ENCODE results near the gene TAS2R14.

The TAS2R14 gene, protein sequence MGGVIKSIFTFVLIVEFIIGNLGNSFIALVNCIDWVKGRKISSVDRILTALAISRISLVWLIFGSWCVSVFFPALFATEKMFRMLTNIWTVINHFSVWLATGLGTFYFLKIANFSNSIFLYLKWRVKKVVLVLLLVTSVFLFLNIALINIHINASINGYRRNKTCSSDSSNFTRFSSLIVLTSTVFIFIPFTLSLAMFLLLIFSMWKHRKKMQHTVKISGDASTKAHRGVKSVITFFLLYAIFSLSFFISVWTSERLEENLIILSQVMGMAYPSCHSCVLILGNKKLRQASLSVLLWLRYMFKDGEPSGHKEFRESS

DNA sequence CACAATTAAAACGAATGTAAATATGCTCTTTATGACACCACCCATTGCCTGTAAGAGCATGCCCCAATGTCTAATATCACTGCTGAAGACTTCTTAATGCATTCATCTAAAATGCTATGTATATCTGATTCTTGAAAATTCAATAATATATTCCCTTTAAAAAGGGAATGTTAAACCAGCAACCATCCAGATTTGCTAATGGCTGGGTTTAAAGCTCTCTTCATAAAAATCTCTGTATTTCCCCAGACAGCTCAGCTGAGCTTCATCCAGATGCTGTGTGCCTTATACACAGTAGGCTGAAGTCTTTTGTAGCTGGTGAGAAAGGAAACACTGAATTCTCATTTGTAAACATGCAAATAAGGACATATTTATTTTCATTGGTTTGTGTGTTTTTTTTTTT lies at the start of gene TAS2R14:
TSS of gene TAS2R14 (minus strand) at position 101 of the 400 bp plus-strand sequence. CDS start at position 45, 56 bp downstream.
- DNase-seq (ENCODE audit: low read depth): no peak

DNA sequence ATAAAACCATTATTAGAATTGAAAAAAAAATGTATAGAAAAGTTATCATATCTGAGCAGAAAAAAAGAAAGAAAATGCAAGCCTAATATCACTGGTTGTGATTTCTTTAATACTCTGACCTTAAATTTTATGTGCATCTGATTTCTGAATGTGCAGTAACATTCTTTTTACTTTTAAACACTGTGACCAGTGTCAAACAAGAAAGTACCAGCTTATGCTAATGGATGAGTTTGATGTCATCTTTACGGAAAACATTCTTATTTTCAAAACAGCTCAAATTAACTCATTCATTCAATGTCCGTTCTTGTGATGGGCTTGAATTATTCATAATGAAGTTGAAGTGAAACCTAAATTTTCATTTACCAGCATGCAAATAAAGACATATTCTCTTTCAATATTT lies 47.7 kb upstream of the TAS2R14 start, which contains the start of gene TAS2R50:
TSS of gene TAS2R50 (minus strand) at position 101 of the 400 bp plus-strand sequence. CDS start at position 49, 52 bp downstream.
- DNase-seq (ENCODE audit: low read depth): no peak

DNA sequence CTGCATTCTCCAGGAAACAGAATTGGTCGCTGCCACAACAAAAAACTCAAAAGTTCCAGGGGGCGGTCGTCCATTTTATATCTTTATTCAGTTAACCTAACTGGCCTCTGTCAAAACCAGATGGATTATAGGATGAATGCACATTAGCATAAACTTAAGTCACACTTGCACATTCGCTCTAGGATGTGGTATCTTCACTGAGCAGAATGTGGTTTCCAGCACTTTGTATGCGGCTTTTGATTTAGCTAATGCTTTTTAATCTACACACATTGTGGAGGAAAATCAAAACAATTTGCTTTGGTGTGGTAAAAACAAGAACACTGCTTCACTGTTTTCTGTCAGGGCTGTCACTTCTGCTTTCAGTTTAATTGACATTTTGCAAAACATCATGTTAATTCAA lies 43.2 kb upstream of the TAS2R14 start:
- DNase-seq (ENCODE audit: low read depth): peak; percentile 26

DNA sequence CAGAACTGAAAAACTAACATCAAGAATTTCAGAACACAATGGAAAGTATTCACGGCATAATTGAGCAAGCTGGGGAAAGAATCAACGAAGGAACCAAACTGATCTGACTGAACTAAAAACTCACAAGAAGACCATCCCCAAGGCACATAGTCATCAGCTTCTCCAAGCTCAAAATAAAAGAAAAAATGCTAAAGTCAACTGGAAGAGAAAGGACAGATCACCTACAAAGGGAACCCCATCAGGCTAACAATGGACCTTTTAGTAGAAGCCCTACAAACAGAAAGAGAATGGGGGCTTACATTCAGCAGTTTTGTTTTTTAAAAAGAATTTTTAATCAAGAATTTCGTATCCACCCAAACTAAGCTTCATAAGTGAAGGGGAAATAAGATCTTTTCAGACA lies 35.9 kb upstream of the TAS2R14 start:
- DNase-seq (ENCODE audit: low read depth): no peak

DNA sequence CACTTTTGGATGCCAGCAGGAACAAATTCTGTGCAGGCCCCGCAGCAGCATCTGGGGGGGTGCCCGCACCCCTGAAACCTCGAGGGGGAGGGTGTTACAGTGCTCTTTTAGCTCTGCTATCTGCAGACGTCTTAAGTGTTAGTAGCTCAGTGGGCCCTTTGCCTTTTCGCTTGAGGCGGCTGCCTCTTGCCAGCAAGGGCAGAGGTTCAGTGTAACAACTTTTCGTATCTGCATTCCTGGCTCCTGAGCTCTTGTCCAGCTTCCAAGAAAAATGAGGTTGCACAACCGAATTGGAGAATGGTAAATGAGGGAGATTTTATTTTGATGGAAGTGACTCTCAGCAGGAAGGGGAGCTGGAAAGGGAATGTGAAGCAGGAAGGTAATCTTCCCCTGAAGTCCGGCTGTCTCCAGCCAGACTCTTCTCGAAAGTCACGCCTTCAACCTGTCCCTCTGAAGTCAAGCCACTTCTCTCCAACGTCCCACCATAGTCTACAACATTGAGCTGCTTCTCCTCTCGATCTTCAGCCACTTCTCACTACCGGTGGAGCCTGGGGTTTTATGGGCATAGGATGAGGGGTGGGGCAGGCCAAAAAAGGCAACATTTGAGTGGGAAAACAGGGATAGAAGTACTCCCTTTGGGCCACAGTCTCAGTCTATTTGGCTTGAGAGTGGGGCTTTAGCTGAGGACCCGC lies 29.8 kb upstream of the TAS2R14 start:
- no peak for DNase-seq (ENCODE audit: low read depth)

DNA sequence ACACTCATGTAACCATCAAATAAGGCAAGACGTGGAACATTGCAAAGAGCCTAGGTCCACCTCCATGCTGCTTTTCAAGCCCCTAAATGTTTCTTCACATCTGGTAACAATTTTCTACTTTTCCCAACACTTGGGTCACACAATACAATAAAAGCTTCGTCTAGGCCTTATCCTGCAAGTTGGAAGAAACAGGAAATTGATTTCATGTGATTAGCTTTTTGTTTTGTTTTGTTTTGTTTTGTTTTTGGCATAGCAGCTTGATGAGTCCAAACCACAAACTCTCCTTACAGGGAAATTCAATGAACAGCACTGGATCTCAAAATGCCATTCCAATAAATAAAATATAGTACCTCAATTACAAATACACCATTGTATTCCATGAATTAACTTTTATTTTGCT lies 28.3 kb upstream of the TAS2R14 start:
- DNase-seq (ENCODE audit: low read depth): no peak

DNA sequence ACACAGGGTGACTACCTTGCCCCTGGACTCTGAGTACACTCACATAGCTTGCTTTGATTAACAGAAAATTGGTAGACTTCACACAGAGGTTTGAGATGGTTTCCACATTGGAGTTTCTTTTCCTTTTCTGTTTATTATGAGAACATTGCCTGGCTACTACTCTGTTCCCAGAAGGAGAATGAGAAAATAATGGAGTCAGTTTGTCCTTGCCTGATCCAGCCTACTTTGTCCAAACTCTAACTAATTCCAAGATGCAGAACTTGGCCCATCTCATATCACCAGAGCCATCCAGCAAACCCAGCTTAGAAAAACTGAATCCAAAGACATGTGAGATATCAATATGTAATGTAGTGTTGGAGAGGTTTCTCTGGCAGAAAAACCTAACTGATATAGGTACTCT lies 27.3 kb upstream of the TAS2R14 start:
- no peak for DNase-seq (ENCODE audit: low read depth)

DNA sequence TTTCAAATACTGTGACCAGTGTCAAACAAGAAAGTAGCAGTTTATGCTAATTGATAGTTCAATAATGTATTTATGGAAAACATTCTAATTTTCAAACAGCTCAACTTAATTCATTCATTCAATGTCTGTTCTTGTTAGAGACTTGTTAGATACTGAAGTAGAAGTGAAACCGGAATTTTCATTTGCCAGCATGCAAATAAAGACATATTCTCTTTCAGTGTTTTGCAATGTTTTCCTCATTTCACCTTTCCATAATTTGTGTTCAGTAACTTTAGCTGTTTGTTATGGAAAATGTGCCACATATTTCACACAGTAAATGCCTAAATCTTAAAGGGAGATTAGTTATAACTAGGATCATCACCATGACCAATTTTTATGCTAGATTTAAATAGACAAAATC lies 26.4 kb upstream of the TAS2R14 start:
- DNase-seq (ENCODE audit: low read depth): no peak

DNA sequence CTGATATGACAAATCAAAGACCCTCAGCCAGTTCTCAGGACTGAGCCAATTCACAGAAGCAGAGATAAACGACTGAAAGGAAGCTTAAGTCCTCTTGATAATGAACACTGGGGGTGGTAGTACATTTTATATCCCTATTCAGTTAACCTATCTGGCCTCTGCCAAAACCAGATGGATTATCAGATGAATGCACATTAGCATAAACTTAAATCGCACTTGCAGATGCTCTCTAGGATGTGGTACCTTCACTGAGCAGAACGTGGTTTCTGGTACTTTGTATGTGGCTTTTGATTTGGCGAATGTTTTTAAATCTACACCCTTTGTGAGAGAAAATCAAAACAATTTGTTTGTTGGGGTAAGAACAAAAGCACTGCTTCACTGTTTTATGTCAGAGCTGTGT lies 21.1 kb upstream of the TAS2R14 start:
- DNase-seq (ENCODE audit: low read depth): no peak

DNA sequence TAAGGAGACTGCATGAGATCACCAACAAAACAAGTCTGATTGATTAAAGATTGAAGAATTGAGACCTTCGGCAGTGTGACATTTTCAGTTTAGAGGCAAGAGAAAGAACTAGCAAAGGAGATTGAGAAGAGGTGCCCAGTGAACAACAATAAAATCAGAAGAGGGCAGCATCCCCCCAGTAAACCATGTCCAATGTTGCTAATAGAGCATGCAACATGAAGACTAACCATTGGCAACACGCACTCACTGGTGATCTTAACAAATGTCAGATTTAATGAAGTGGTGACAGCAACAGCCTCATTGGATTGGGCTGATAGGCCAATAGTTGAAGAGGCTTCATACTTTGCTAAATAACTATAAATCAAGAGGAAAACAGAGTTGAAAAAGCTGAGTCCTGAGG lies 20.7 kb upstream of the TAS2R14 start:
- no peak for DNase-seq (ENCODE audit: low read depth)

DNA sequence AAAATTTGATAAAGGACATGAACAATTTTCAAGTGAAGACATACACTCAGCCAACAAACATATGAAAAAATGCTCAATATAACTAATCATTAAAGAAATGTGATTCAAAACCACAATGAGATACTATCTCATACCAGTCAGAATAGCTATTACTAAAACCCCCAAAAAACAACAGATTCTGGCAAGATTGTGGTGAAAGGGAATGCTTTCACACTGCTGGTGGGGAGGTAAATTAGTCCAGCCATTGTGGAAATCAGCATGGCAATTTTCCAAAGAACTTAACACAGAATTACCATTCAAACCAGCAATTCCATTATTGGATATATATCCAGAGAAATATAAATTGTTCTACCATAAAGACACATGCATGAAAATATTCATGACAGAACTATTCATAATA lies 18.7 kb upstream of the TAS2R14 start:
- DNase-seq (ENCODE audit: low read depth): no peak

DNA sequence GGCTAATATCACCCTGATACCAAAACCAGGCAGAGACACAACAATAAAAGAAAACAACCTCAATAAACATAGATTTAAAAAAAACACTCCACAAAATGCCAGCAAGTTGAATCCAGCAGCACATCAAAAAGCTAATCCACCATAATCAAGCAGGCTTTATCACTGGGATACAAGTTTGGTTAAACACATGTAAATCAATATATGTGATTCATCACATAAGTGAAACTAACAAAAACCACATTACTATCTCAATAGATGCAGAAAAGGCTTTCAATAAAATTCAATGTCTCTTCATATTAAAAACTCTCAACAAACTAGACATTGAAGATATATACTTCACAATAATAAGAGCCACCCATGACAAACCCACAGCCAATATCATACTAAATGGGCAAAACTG lies 17.0 kb upstream of the TAS2R14 start:
- no peak for DNase-seq (ENCODE audit: low read depth)

DNA sequence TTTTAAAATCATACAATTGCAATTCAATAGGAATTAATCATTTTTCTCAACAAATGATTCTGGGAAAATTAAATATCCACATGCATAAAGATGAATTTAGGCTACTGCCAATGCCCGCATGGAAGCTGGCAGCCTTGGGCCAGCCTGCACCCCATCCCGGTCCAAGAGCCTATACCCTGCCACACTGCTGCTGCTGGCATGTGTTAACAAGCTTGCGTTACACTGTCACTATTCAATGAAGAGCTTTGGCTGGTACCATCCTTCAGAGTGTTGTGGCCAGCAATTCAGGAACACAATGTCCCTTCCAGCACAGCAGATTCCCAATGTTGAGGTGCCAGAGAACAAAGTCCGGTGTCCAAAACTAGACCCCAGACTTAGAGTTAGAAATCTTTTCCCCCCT lies 13.6 kb upstream of the TAS2R14 start:
- DNase-seq (ENCODE audit: low read depth): no peak

DNA sequence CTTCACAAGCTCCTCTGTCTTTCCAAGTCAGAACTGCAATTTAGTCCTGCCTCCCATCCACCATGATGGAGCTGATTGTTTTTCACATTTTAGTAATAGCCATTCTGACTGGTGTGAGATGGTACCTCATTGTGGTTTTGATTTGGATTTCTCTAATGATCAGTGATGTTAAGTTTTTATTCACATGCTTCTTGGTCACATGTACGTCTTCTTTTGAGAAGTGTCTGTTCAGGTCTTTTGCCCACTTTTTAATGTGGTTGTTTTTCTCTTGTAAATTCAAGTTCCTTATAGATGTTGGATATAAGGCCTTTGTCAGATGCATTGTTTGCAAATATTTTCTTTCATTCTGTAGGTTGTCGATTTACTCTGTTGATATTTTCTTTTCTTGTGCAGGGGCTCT lies 4.1 kb upstream of the TAS2R14 start:
- no peak for DNase-seq (ENCODE audit: low read depth)

DNA sequence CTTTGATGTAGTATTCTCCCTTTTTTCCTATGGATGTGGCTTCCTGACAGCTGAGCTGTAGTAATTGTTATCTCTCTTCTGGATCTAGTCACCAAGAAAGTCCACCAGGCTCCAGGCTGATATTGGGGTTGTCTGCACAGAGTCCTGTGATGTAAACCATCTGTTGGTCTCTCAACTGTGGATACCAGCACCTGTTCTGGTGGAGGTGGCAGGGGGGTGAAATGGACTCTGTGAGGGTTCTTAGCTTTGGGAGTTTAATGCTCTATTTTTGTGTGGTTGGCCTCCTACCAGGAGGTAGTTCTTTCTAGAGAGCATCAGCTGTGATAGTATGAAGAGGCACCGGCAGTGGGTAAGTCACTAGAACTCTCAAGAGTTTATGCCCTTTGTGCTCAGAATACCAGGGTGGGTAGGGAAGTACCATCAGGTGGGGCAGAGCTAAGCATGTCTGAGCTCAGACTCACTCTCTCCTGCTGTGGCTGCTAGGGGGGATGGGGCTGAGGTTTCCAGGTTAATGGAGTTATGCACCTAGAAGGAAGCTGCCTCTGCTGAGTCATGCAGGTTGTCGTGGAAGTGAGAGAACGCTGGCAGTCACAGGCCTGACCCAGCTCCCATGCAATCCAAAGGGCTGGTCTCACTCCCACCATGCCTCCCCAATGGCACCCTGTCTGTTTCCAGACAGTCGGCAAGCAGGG lies 3.0 kb upstream of the TAS2R14 start:
- DNase-seq (ENCODE audit: low read depth): no peak

DNA sequence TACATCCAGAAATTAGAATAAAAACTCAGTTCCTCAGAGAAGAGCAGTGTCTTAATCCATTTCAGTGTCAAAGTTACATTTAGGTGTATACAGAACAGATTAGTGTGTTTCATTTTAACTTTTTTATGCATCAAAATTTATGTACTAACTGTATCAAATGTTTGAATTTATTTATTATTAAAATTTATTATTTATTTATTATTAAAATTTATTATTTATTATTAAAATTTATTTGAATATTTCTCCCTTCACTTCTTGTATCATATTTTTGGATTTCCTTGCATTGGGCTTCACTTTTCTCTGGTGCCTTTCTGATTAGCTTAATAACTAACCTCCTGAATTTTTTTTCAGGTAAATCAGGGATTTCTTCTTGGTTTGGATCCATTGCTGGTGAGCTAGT lies 2.3 kb upstream of the TAS2R14 start:
- DNase-seq (ENCODE audit: low read depth): no peak

DNA sequence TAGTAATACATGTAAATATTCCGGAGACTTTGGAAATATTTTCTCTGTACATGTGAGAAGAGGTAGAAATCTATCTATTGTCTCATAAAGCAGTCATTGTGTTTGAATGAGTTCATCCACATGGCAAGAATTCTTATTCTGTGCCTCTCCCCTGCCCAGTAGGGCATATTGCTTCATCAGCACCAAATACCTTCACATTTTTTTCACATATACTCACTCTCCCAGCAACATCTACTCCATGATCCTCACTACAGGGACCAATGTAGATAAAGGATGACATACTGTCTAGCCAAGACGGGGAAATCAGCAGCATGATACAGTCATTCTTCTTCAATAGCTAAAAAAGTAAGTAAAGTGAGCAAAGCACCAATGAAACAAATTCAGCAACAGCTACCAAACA lies 1.3 kb upstream of the TAS2R14 start:
- DNase-seq (ENCODE audit: low read depth): no peak

DNA sequence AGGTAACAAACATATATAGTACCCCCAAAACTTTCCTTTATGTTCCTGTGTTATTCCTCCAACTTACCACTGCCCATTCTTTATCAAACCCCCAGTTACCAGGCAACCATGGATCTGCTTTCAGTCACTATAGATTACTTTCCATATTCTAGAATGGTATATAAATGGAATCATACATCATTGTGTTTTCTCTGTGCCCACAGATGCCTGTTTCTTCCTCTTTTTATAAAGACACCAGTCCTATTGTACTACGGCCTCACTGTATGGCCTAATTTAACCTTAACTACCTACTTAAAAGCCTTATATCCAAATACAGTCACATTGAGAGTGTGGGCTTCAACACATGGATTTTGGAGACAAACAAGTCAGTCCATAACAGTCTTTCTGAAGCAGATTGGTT lies 2.6 kb downstream of the TAS2R14 start:
- no peak for DNase-seq (ENCODE audit: low read depth)

DNA sequence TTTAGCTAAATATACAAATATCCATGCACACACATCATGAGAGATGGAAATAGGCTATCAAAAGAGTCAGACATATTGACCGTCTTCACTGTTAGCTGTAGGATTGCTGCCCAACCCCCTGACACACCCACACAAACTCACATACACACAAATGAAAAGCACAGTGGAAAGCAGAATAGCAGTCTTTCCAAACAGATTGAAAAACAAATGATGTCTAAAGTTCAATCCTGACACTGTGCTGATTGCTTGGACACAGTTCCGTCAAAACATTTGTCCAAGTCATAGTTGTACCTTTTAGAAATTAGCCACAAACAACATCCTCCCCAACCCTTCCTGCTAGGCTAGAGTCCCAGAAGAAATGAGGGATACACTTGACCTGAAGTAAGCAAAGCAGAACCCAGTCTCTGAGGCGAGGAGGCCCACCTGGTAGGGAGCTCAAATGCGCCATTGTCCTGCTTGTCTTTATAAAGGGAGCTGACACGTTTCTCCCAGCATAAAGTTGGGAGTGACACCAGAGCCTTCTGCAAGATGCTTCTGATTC lies 10.2 kb downstream of the TAS2R14 start, which contains the start of gene PRH2:
TSS of gene PRH2 (plus strand) at position 491 of the 541 bp plus-strand sequence. CDS start at position 529, 38 bp downstream.
- no peak for DNase-seq (ENCODE audit: low read depth)

DNA sequence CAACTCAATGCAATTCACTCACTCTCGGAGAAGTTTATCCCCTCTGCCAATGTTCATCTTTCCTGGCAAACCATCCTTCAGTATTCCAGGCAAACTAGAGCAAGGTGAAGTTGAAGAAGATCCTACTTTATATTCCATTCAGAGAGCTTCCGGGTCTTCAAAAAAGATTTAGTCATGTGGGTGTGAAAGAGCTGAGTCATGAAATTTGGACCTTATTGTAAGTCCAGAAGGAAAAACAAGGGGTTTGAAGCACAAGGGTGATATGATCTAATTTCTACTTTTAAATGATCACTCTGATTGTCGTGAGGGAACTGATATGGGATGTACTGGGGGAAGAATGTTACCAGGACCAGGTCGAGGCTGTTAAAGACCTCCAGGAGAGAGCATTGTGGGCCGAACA lies 12.8 kb downstream of the TAS2R14 start:
- DNase-seq (ENCODE audit: low read depth): no peak

DNA sequence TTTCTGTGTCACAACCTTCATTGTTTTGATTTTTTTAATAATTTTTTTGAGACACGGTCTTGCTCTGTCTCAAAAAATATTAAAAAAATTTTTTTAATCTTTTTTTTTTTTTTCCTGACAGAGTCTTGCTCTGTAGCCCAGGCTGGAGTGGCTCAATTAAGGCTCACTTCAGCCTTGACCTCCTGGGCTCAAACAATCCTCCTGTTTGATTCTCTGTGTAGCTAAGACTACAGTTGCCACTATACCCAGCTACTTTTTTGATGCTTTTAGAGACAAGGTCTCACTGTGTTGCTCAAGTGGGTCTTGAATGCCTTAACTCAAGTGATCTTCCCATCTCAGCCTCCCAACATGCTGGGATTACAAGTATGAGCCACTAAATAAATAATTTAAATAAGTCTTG lies 19.3 kb downstream of the TAS2R14 start:
- DNase-seq (ENCODE audit: low read depth): no peak

DNA sequence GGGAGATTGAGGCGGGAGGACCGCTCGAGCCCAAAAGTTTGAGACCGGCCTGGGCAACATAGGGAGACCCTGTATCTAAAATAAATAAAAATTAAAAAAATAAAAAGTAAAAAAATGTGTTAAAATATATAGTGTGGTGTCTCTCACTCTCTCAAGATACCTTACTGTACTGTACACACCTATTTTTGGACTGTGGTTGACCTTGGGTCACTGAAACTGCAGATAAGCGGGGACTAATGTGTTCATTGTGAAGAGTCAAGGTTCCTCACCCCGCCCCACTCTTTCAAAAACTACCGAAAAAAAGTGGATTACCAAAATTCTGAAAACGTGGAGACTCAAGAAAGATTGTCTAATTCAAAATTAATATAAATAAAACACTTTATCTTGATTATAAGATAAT lies 28.7 kb downstream of the TAS2R14 start:
- DNase-seq (ENCODE audit: low read depth): no peak

DNA sequence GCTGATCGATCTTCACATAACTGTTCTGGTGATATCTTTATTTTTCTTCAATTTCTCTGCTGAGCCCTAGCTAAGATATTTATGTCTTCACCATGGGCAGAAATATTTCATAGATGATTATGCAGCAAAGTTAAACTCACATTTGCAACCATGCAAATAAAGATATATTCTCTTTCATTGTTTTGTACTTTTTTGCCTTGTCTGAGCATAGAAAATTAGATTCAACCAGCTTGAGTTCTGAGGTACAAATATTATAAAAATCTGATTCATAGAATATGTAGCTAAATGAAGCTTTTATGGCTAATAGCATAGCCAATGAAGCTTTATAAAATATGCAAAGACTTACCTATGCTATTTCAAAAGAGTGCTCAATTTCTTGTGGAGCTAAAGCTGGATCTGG lies 29.6 kb downstream of the TAS2R14 start, which contains the start of gene TAS2R13:
TSS of gene TAS2R13 (minus strand) at position 101 of the 400 bp plus-strand sequence. CDS start 264 bp downstream, outside the sequence.
- DNase-seq (ENCODE audit: low read depth): no peak

Data from activated T-cell treated with anti-CD3 and anti-CD28 coated beads for 24 hours (primary cell).